GM12864 (cell line): Measurements from ENCODE around the gene THEMIS.

ENCODE experiments used
- DNase-seq: peaks from one replicate; pipeline ENCODE4 v3.0.0-alpha.2; 2011; ENCODE audit warnings: low read depth
- H3K4me3 ChIP-seq: 2 replicates; pipeline ENCODE4 v1.5.1; 2011; ENCODE audit warnings: mild to moderate bottlenecking, low read depth, low read length, control low read depth
- TF ChIP-seq, protein P1 (sequence below): IDR thresholded peaks from 2 replicates; pipeline ENCODE4 v1.5.1; 2011; ENCODE audit warnings: low read depth, mild to moderate bottlenecking, moderate library complexity, low read length, control low read depth, inconsistent platforms; ENCODE audit errors: missing control alignments

Gene THEMIS, protein sequence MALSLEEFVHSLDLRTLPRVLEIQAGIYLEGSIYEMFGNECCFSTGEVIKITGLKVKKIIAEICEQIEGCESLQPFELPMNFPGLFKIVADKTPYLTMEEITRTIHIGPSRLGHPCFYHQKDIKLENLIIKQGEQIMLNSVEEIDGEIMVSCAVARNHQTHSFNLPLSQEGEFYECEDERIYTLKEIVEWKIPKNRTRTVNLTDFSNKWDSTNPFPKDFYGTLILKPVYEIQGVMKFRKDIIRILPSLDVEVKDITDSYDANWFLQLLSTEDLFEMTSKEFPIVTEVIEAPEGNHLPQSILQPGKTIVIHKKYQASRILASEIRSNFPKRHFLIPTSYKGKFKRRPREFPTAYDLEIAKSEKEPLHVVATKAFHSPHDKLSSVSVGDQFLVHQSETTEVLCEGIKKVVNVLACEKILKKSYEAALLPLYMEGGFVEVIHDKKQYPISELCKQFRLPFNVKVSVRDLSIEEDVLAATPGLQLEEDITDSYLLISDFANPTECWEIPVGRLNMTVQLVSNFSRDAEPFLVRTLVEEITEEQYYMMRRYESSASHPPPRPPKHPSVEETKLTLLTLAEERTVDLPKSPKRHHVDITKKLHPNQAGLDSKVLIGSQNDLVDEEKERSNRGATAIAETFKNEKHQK

DNA sequence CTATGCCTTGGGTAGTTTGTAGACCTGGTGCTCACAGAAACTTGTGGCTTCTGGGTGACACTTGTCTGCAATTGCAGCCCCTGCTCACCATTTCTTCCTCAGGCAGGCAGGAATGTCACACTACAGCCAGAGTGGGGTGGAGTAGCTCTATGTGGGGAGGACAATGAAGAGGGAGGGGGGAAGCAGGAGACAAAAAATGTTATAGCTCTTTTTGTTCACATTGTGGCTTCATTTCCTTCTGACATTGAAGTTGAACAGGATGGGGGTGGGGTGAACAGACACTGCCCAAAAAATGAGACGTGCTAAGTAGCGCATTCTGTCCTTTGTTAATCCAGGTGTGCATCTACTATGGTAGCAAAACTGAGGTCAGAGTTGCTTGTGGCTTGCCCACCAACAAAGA, at the start of gene THEMIS:
THEMIS (minus strand) TSS at position 124 of the 400 bp plus-strand sequence. CDS start 126 bp downstream, outside the sequence.
- TF ChIP-seq, protein P1, sequence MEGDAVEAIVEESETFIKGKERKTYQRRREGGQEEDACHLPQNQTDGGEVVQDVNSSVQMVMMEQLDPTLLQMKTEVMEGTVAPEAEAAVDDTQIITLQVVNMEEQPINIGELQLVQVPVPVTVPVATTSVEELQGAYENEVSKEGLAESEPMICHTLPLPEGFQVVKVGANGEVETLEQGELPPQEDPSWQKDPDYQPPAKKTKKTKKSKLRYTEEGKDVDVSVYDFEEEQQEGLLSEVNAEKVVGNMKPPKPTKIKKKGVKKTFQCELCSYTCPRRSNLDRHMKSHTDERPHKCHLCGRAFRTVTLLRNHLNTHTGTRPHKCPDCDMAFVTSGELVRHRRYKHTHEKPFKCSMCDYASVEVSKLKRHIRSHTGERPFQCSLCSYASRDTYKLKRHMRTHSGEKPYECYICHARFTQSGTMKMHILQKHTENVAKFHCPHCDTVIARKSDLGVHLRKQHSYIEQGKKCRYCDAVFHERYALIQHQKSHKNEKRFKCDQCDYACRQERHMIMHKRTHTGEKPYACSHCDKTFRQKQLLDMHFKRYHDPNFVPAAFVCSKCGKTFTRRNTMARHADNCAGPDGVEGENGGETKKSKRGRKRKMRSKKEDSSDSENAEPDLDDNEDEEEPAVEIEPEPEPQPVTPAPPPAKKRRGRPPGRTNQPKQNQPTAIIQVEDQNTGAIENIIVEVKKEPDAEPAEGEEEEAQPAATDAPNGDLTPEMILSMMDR, result no peak
- no peak for DNase-seq
- no peak within 1 kb of the TSS for H3K4me3 ChIP-seq

DNA sequence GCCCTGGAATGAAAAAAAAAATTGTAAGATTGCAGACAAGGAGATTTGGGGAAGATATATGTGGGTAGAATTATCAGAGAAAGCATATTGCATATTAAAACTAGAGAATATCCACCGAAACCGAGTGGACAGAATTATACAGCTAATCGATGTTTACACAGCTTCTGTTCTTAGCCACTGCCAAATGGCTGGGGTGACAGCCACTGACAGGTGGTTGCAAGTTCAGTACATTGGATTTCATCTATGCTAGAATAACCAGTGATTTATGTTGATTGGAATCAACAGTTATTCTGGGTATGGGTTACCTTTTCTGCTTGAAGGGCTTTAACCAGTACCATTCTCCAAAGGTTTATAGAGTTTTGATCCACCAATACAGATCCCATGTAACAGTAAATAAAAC, 48.4 kb upstream of the THEMIS start:
- H3K4me3 ChIP-seq, result no peak overlapping the region
- TF ChIP-seq, protein P1, result no peak
- DNase-seq, result no peak

DNA sequence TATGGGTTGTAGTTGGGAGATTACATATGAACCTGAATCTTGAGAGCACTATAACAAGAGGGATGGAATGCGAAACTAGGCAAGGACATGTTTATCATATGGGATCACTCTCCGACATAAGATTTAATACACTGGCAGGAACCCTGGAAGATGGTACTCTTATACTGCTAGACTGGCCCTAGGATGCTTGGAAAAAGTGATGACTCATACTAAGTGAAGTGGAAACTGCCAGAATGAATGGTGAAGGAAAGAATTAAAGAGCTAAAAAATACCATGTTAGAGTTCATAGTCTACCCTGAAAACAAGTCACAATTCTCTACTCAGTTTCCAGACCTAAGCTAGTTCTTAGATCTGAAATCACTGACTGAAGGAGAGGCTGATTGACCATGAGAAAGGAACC, 45.5 kb upstream of the THEMIS start:
- no peak overlapping the region for H3K4me3 ChIP-seq
- TF ChIP-seq, protein P1, result no peak
- DNase-seq, result no peak

DNA sequence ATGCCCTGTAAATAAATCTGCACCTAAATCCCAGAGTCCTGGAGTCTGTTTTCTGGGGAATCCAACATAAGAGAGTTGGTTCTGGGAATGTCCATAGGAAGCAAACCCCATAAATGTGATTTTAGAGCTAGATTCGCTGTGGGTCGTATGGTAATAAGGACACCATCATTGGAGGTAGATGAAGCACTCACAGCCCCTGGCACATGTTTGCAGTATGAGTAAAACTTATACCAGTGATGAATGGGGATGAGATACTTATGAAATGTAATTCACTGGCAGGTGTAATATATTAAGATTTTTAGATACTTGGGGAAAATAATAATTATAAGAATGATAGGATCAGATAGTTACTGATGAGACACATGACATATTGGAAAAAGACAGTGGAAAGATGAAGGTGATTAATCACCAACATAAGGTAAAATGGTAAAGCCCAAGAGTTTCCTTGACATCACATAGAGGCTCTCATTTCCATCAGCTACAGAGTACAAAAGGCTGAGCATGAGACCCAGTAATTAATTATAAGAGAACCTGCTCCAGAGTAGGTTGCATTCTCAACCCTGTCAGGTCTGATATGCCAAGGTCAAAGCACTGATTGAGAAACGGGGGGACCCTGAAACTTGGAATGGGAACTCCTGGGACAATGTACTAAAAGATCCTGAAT, 44.7 kb upstream of the THEMIS start:
- TF ChIP-seq, protein P1, result no peak
- DNase-seq, result no peak
- no peak overlapping the region for H3K4me3 ChIP-seq

DNA sequence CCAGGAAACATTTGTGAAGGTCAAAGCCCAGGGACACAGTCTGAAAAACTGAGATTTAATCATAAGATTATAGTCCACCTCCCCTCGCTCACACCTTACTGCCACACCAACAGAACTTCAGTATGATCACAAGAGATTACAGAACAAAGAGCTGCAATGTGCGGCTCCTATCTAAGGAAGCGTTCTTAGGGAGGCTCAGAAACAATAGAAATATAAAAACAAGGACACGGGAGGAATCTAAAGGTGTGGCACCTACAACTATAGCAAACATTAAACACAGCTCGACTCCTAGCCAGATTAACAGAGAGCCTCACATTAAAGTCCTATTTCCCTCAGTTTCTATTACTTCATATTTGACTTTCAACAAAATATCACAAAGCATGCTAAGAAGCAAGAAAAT, 40.4 kb upstream of the THEMIS start:
- no peak overlapping the region for H3K4me3 ChIP-seq
- TF ChIP-seq, protein P1, result no peak
- no peak for DNase-seq

DNA sequence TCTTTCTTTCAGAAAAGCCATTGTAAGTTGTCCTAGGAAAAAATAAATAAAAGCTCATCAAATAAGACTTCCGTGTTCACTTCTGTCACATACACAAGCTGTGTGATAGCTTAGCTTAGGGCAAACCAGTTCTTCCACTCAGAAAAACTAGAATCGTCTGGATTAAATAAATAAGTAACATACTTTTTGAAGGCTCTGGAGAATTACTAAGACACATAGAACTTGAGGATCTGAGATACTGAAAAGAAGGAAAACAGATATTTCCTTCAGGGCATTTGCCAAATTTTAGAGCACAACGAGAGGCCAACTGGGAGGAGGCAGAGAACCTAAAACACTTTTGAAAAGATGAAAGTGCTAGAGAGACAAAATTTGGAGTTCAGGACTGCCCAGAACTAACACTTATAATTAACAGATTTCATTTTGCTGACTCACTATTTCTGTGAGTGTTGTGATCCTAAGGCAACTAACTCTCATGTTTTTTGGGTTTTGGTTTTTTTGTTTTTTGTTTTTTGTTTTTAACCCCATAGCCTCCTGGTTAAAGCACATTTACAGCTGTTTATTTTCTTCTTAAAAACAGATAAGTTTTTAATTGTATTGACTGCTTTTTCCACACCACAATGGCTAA, 38.7 kb upstream of the THEMIS start:
- H3K4me3 ChIP-seq, result no peak overlapping the region
- no peak for DNase-seq
- TF ChIP-seq, protein P1, result no peak
